ENCODE data around the gene SERPINB1.

DNA sequence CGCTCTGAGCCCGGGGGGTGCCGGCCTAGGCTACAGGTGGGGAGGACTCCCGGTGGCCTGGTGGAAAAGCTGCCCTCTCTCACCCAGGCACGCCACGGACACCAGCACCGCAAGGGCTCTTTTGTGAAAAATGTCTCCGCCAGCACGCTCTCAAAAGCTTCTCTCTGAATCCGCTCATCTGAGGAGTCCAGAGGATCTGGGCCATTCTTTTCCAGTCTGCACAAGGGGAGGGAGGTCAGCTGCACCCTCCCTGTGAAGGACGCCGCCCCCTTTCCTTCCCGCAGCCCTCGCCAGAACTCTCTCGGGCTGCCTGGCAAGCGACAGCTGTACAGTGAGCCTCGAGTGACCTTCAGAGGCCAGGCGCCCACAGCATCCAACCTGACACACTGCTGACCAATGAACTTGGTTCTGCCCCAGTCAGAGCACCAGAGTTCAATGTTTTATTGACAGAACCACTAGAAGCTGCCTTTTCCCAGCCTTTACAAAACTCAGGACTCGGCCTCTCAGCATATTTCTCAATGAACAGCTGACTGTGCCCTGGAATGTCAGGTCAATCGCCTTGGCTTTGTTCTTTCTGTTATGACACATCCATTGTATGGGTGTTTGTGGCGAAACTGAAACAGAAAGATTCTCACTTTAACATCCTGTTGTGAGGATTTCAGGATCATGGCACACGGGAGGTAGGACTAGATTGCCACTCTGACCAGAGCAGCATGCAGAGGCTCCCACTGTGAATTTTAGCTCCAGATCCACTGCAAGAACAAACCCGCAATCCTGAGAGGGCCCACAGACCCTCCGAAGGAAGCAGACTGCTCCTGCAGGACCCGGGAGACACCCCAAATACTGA, 34.8 kb upstream of the SERPINB1 start:
- TF ChIP-seq, protein P1, sequence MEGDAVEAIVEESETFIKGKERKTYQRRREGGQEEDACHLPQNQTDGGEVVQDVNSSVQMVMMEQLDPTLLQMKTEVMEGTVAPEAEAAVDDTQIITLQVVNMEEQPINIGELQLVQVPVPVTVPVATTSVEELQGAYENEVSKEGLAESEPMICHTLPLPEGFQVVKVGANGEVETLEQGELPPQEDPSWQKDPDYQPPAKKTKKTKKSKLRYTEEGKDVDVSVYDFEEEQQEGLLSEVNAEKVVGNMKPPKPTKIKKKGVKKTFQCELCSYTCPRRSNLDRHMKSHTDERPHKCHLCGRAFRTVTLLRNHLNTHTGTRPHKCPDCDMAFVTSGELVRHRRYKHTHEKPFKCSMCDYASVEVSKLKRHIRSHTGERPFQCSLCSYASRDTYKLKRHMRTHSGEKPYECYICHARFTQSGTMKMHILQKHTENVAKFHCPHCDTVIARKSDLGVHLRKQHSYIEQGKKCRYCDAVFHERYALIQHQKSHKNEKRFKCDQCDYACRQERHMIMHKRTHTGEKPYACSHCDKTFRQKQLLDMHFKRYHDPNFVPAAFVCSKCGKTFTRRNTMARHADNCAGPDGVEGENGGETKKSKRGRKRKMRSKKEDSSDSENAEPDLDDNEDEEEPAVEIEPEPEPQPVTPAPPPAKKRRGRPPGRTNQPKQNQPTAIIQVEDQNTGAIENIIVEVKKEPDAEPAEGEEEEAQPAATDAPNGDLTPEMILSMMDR (IDR thresholded peaks at IDR 0.05): no peak
- TF ChIP-seq POLR2A (IDR thresholded peaks at IDR 0.05): peak; percentile 35 to 85

All from adrenal gland (tissue), 5 donors.